GM23248 (cell line): Measurements from ENCODE around the gene CERT1. TPM values are rescaled to one million over a fixed set of nuclear protein-coding genes. Genes with fewer than 3 reads are reported as not detected.
"Not testable (repeated sequence)": the region's sequence is repeated elsewhere in the genome, so short reads cannot be mapped to it uniquely, and the experiment has no call there.

Experiments
- DNase-seq: peaks from one replicate; pipeline ENCODE4 v3.0.0-alpha.2; 2015
- H2AFZ ChIP-seq: fragments of 200-600 bp; sonication (generic); 2 replicates; pipeline ENCODE4 v1.6.1; 2016; ENCODE audit warnings: antibody characterized with exemption
- H3F3A ChIP-seq: fragments of 200-600 bp; sonication (generic); 2 replicates; pipeline ENCODE4 v1.6.1; 2016; ENCODE audit warnings: mild to moderate bottlenecking, antibody characterized with exemption, mixed run types; ENCODE audit not compliant: insufficient read depth
- H3K27ac ChIP-seq: fragments of 200-600 bp; sonication (generic); 2 replicates; pipeline ENCODE4 v1.5.1; 2016; ENCODE audit warnings: mild to moderate bottlenecking
- H3K27me3 ChIP-seq: fragments of 200-600 bp; sonication (generic); replicated peaks from 2 replicates; pipeline ENCODE4 v1.6.1; 2016; ENCODE audit warnings: mild to moderate bottlenecking; ENCODE audit not compliant: insufficient read depth
- H3K36me3 ChIP-seq: fragments of 200-600 bp; sonication (generic); 2 replicates; pipeline ENCODE4 v1.6.1; 2016; ENCODE audit warnings: low read depth, mild to moderate bottlenecking
- H3K4me1 ChIP-seq: fragments of 200-600 bp; sonication (generic); 2 replicates; pipeline ENCODE4 v1.6.1; 2016; ENCODE audit warnings: mild to moderate bottlenecking; ENCODE audit not compliant: insufficient read depth
- H3K4me2 ChIP-seq: fragments of 200-600 bp; sonication (generic); one replicate; pipeline ENCODE4 v1.6.1; 2016; ENCODE audit warnings: mild to moderate bottlenecking; ENCODE audit not compliant: unreplicated experiment
- H3K4me3 ChIP-seq: fragments of 200-600 bp; sonication (generic); 2 replicates; pipeline ENCODE4 v1.5.1; 2016; ENCODE audit warnings: mild to moderate bottlenecking
- H3K79me2 ChIP-seq: fragments of 200-600 bp; sonication (generic); 2 replicates; pipeline ENCODE4 v1.6.1; 2016; ENCODE audit warnings: mild to moderate bottlenecking; ENCODE audit not compliant: insufficient read depth
- H3K9ac ChIP-seq: fragments of 200-600 bp; sonication (generic); 2 replicates; pipeline ENCODE4 v1.6.1; 2016; ENCODE audit warnings: mild to moderate bottlenecking
- H3K9me2 ChIP-seq: fragments of 200-600 bp; sonication (generic); 2 replicates; pipeline ENCODE4 v1.6.1; 2016; ENCODE audit warnings: mixed run types, mild to moderate bottlenecking, moderate library complexity; ENCODE audit not compliant: insufficient read depth
- H3K9me3 ChIP-seq: fragments of 200-600 bp; sonication (generic); one replicate; pipeline ENCODE4 v1.6.1; 2017; ENCODE audit warnings: low read depth
- H4K20me1 ChIP-seq: fragments of 200-600 bp; sonication (generic); 2 replicates; pipeline ENCODE4 v1.6.0; 2016; ENCODE audit not compliant: insufficient read depth
- EZH2 ChIP-seq: fragments of 200-600 bp; sonication (generic); IDR thresholded peaks from 2 replicates; pipeline ENCODE4 v1.6.1; 2018; ENCODE audit warnings: antibody characterized with exemption, mild to moderate bottlenecking; ENCODE audit not compliant: insufficient read depth, poor library complexity, severe bottlenecking
- EZH2phosphoT487 ChIP-seq: fragments of 200-600 bp; sonication (generic); IDR thresholded peaks from 2 replicates; pipeline ENCODE4 v1.6.1; 2018; ENCODE audit warnings: antibody characterized with exemption, moderate library complexity, mild to moderate bottlenecking, low read depth; ENCODE audit not compliant: insufficient read depth
- WGBS, 2 experiments: methylation state at CpG; one replicate each; pipeline ENCODE4 v1.1.6; 2015 to 2017; ENCODE audit warnings: low lambda C conversion rate in 2 of 2, low coverage in 1 of 2; ENCODE audit errors: missing lambda C conversion rate in 2 of 2; 5-methylcytosine and 5-hydroxymethylcytosine counted together
- in situ Hi-C: fragments of 300-500 bp; cut with MboI; formaldehyde crosslinking; loops from 2 replicates; pipeline ENCODE4 v1.15.0; 2020
- polyA plus RNA-seq: library from polyadenylated mRNA; unstranded; fragments of >200 nt; fragmentation: Nextera tagmentation; extraction: Ambion mirVana; gene quantifications from 2 replicates; pipeline ENCODE4 v1.2.1, GENCODE V29; 2016
- total RNA-seq: library from RNA; depleted of rRNA; stranded (reverse); fragments of >200 nt; shearing (Covaris generic); gene quantifications from 2 replicates; pipeline ENCODE4 v1.2.3, GENCODE V29; 2014

CERT1 gene
- total and polyA plus RNA-seq, 2 experiments from 2014 or later = 15.2 to 17.3 TPM

DNA sequence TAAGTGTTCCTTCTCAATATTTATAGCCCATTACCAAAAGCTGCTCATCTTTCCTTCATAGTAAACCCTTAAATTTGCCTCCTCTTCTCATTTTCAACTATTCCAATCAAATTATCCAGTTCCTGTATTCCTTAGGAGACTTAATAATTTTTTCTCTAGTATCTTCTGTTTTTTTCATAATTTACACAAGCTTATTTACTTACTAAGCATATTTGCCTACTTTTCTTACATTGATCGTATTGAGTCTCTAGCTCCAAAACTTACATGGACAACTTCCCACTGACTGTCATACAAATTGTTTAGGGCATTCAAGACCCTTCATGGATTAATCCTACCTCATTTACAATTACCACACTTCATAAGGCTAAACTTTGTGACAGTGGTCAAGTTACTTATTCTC, 3.6 kb downstream of the CERT1 start:
- TF ChIP-seq EZH2phosphoT487 (no peak), EZH2 (no peak)
- no peaks in the 10 kb centered on the region for H3K27me3 ChIP-seq
- H3K4me3 ChIP-seq = no peak overlapping the region
- in situ Hi-C loops = no loop called here
- H4K20me1 ChIP-seq = peaks cover 4% of the 10 kb centered on the region; the same call in 1 of the 2 replicates
- H3K9me2 ChIP-seq = no peaks in the 10 kb centered on the region
- no peak overlapping the region for H2AFZ ChIP-seq
- H3K27ac ChIP-seq = no peak overlapping the region
- 96 to 100% methylated on average over 1 of the region's 1 CpG for WGBS, 2 experiments
- no peak overlapping the region for H3K4me2 ChIP-seq
- no peak overlapping the region for H3K9ac ChIP-seq
- H3F3A ChIP-seq = peaks cover 7% of the 10 kb centered on the region; the same call in 1 of the 2 replicates
- no peaks in the 10 kb centered on the region for H3K9me3 ChIP-seq
- peaks cover 20% of the 10 kb centered on the region for H3K4me1 ChIP-seq
- peaks cover 94% of the 10 kb centered on the region for H3K79me2 ChIP-seq
- peaks cover 6% of the 10 kb centered on the region; the same call in 1 of the 2 replicates for H3K36me3 ChIP-seq
- DNase-seq = no peak

DNA sequence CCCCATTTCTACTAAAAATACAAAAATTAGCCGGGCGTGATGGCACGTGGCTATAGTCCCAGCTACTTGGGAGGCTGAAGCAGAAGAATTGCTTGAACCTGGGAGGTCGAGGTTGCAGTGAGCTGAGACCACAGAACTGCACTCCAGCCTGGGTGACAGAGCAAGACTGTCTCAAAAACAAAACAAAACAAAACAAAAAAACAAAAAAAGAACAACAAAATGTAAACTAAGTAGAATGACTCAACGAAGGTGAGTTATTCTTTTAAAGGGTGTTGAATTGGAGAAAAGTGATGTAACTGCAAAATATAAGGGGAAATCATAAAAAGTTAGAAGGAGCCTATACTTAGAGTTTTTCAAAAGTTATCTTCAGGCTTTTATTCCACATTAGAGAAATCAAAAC, 6.3 kb downstream of the CERT1 start:
- DNase-seq, H3K4me3 ChIP-seq, H2AFZ ChIP-seq, H3K9ac ChIP-seq, H3K36me3 ChIP-seq, H3F3A ChIP-seq, H3K9me3 ChIP-seq, in situ Hi-C loops, H3K27me3 ChIP-seq, H3K9me2 ChIP-seq, H3K4me2 ChIP-seq, H3K27ac ChIP-seq, H4K20me1 ChIP-seq: not testable (repeated sequence)
- Histone ChIP-seq H3K4me1 (peaks cover 17% of the 10 kb centered on the region), H3K79me2 (peaks cover 96% of the 10 kb centered on the region)
- 94 to 96% methylated on average over 5 of the region's 5 CpGs for WGBS, 2 experiments

DNA sequence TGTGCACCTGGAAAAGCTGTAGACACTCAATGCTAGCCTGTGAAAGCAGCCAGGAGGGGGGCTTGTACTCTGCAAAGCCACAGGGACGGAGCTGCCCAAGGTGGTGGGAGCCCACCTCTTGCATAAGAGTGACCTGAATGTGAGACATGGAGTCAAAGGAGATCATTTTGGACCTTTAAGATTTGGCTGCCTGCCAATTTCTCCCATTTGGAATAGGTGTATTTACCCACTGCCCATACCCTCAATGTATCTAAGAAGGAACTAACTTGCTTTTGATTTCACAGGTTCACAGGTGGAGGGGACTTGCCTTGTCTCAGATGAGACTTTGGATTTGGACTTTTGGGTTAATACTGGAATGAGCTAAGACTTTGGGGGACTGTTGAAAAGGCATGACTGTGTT, 12.6 kb downstream of the CERT1 start:
- H3K27ac ChIP-seq, DNase-seq, H4K20me1 ChIP-seq, H3K4me2 ChIP-seq, H3K9ac ChIP-seq, H2AFZ ChIP-seq, H3K36me3 ChIP-seq, H3K9me2 ChIP-seq, H3K27me3 ChIP-seq, H3K9me3 ChIP-seq, in situ Hi-C loops, H3K4me3 ChIP-seq, H3K4me1 ChIP-seq, H3F3A ChIP-seq: not testable (repeated sequence)
- WGBS, 2 experiments = 94 to 100% methylated on average over 1 of the region's 1 CpG
- H3K79me2 ChIP-seq = peaks cover 91% of the 10 kb centered on the region

DNA sequence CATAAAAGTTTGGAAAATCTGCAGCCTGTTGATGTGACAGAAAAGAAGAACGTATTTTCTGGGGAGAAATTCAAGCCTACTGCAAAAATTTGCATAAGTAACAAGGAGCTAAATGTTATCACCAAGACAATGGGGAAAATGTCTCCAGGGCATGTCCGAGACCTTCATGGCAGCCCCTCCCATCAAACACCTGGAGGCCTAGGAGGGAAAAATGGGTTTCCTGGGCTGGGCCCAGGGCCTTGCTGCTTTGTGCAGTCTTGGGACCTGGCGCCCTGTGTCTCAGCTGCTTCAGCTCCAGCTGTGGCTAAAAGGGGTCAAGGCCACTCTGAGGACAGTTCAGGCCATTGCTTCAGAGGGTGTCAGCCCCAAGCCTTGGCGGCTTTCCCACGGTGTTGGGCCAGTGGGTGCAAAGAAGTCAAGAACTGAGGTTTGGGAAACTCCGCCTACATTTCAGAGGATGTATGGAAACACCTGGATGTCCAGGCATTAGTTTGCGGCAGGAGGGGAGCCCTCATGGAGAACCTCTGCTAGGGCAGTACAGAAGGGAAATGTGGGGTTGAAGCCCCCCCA, 13.1 kb downstream of the CERT1 start:
- Histone ChIP-seq H4K20me1 (no peaks in the 10 kb centered on the region; the same call in 1 of the 2 replicates), H3K9me2 (no peaks in the 10 kb centered on the region), H3K9ac (no peak overlapping the region), H3K27ac (no peak overlapping the region), H3K4me1 (no peaks in the 10 kb centered on the region), H3K4me3 (no peak overlapping the region), H2AFZ (no peak overlapping the region), H3K79me2 (peaks cover 93% of the 10 kb centered on the region), H3K27me3 (no peaks in the 10 kb centered on the region), H3K9me3 (no peaks in the 10 kb centered on the region), H3K36me3 (no peaks in the 10 kb centered on the region), H3K4me2 (no peak overlapping the region), H3F3A (no peaks in the 10 kb centered on the region)
- 96 to 98% methylated on average over 7 of the region's 7 CpGs for WGBS, 2 experiments
- in situ Hi-C loops = no loop called here
- TF ChIP-seq EZH2phosphoT487 (no peak), EZH2 (no peak)
- DNase-seq = no peak

DNA sequence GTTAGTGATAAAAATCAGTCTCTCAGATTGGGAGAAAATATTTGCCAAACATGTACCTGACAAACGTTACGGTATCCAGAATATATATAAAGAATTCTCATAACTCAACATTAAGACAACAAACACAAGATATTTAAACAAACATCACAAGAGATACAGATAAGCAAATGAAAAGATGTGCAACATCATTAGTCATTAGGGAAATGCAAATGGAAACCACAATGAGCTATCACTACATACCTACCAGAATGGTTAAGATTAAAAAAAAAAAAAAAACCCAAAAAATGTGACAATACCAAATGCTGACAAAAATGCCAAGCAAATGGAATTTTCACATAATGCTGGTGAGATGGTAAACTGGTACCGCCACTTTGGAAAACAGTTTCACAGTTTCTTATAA, 15.4 kb downstream of the CERT1 start:
- no peak for TF ChIP-seq EZH2
- TF ChIP-seq EZH2phosphoT487 = no peak
- no peaks in the 10 kb centered on the region for H3K9me3 ChIP-seq
- no peak overlapping the region for H3K27ac ChIP-seq

More for the DNA sequence above, 15.4 kb downstream of the CERT1 start:
- DNase-seq = no peak
- H3K9me2 ChIP-seq = no peaks in the 10 kb centered on the region
- H3K27me3 ChIP-seq = no peaks in the 10 kb centered on the region
- WGBS, 2 experiments = 93 to 94% methylated on average over 3 of the region's 3 CpGs
- in situ Hi-C loops = no loop called here
- no peak overlapping the region for H3K4me2 ChIP-seq
- H3K36me3 ChIP-seq = peaks cover 2% of the 10 kb centered on the region; the same call in 1 of the 2 replicates
- no peak overlapping the region for H3K4me3 ChIP-seq
- no peak overlapping the region for H2AFZ ChIP-seq
- H3K4me1 ChIP-seq = no peaks in the 10 kb centered on the region
- peaks cover 79% of the 10 kb centered on the region for H3K79me2 ChIP-seq
- no peak overlapping the region for H3K9ac ChIP-seq
- H4K20me1 ChIP-seq = no peaks in the 10 kb centered on the region; the same call in 1 of the 2 replicates
- H3F3A ChIP-seq = no peaks in the 10 kb centered on the region
